K562 (cell line): Measurements from ENCODE around the gene BICC1. TPM values are rescaled to one million over a fixed set of nuclear protein-coding genes. Genes with fewer than 3 reads are reported as not detected.

Source experiments
- ATAC-seq: fragments of 200-7000 bp; cut with Tn5 transposase; 3 replicates; pipeline ENCODE4 v1.9.1; 2020; ENCODE audit warnings: moderate library complexity
- BruUV-seq: library from RNA; stranded (reverse); fragments of 400-500 nt; replicated peaks from 2 replicates; lab custom pipeline; 2021; lab: Mats Ljungman, UMichigan
- CTCF ChIA-PET: fragments of 300-600 bp; formaldehyde crosslinking; extraction: SDS; loops from one replicate; lab custom pipeline; 2021; ENCODE audit warnings: low intra/inter-chr PET ratio; lab: Yijun Ruan, JAX
- POLR2A ChIA-PET: fragments of 300-600, 350-650 bp; sonication (Branson Sonifier 250); formaldehyde crosslinking; extraction: SDS; loops from one replicate; lab custom pipeline; 2021; ENCODE audit warnings: antibody characterized with exemption, inconsistent platforms; lab: Yijun Ruan, JAX
- DNase-seq, 4 experiments: peaks; one replicate each; pipeline versions ENCODE4 v3.0.0 to v3.0.0-alpha.2; 2011 to 2018; ENCODE audit warnings: low spot score in 3 of 4, mixed read lengths in 3 of 4; ENCODE audit errors: extremely low read depth in 1 of 4
- FAIRE-seq: peaks from 2 replicates; lab custom pipeline; 2011; peaks lifted over from hg19 to GRCh38; lab: Jason Lieb, UNC
- H2AFZ ChIP-seq: 2 replicates; pipeline ENCODE4 v1.6.0; 2011; ENCODE audit warnings: low read depth, low read length, control low read depth, inconsistent platforms
- H3K27ac ChIP-seq: fragments of 200-600 bp; 3 replicates; pipeline ENCODE4 v1.8.0; 2011; ENCODE audit warnings: low read depth, mild to moderate bottlenecking, control low read depth, inconsistent platforms, low read length, moderate library complexity, mixed read lengths; ENCODE audit errors: extremely low read depth
- H3K27me3 ChIP-seq, 2 experiments: fragments of 300-600 bp in 1 of 2; 2 replicates in 1 of 2; 3 replicates in 1 of 2; pipeline versions ENCODE4 v1.6.0 to v1.8.0; 2011; ENCODE audit warnings: inconsistent platforms in 2 of 2, low read length in 2 of 2, mild to moderate bottlenecking in 1 of 2, mixed read lengths in 1 of 2, moderate library complexity in 1 of 2; ENCODE audit not compliant: control insufficient read depth in 2 of 2, insufficient read depth in 2 of 2
- H3K36me3 ChIP-seq: fragments of 300-600 bp; 3 replicates; pipeline ENCODE4 v1.8.0; 2011; ENCODE audit warnings: mild to moderate bottlenecking, low read length, inconsistent platforms; ENCODE audit not compliant: control insufficient read depth, insufficient read depth
- H3K4me1 ChIP-seq, 2 experiments: fragments of 200-600 bp in 1 of 2; replicated peaks in 1 of 2; 2 replicates in 1 of 2; 3 replicates in 1 of 2; pipeline versions ENCODE4 v1.5.1 to v1.8.0; 2011; ENCODE audit warnings: inconsistent platforms in 2 of 2, low read length in 2 of 2, mild to moderate bottlenecking in 1 of 2, mixed read lengths in 1 of 2, moderate library complexity in 1 of 2; ENCODE audit not compliant: control insufficient read depth in 2 of 2, insufficient read depth in 2 of 2
- H3K4me2 ChIP-seq: 2 replicates; pipeline ENCODE4 v1.6.1; 2011; ENCODE audit warnings: low read length, control low read depth, inconsistent platforms, mixed read lengths; ENCODE audit not compliant: insufficient read depth
- H3K4me3 ChIP-seq: fragments of 200-600 bp; sonication (generic), shearing (Covaris generic); 2 replicates; pipeline ENCODE4 v1.5.1; 2016; ENCODE audit warnings: control low read depth, inconsistent platforms
- H3K79me2 ChIP-seq: fragments of 200-600 bp; 3 replicates; pipeline ENCODE4 v1.8.0; 2011; ENCODE audit warnings: low read length, inconsistent platforms; ENCODE audit not compliant: control insufficient read depth, insufficient read depth
- H3K9ac ChIP-seq, 2 experiments: 2 replicates each; pipeline versions ENCODE4 v1.6.0 to v1.6.1; 2011; ENCODE audit warnings: low read depth in 2 of 2, low read length in 2 of 2, control low read depth in 1 of 2, inconsistent platforms in 1 of 2, mild to moderate bottlenecking in 1 of 2, mixed read lengths in 1 of 2; ENCODE audit not compliant: insufficient read depth in 1 of 2
- H3K9me1 ChIP-seq: one replicate; pipeline ENCODE4 v1.6.0; 2011; ENCODE audit warnings: inconsistent platforms, mild to moderate bottlenecking, low read length, moderate library complexity; ENCODE audit not compliant: control insufficient read depth, insufficient read depth
- H3K9me3 ChIP-seq: replicated peaks from 2 replicates; pipeline ENCODE4 v1.5.1; 2011; ENCODE audit warnings: low read depth, low read length, inconsistent platforms; ENCODE audit not compliant: control insufficient read depth, insufficient read depth
- H4K20me1 ChIP-seq: replicated peaks from 2 replicates; pipeline ENCODE4 v1.6.1; 2011; ENCODE audit warnings: low read length, inconsistent platforms, mixed read lengths; ENCODE audit not compliant: control insufficient read depth, insufficient read depth
- CHCHD3 ChIP-seq: fragments of 250-450 bp; sonication (Bioruptor Pico); IDR thresholded peaks from 2 replicates; pipeline ENCODE4 v2.1.2; 2022; ENCODE audit warnings: mild to moderate bottlenecking
- E2F4 ChIP-seq: sonication (generic); formaldehyde crosslinking; IDR thresholded peaks from 2 replicates; pipeline ENCODE4 v1.8.0; 2022; ENCODE audit warnings: mild to moderate bottlenecking, low read depth, missing genetic modification reagents
- E2F5 ChIP-seq: sonication (generic); formaldehyde crosslinking; IDR thresholded peaks from 2 replicates; pipeline ENCODE4 v1.8.0; 2022; ENCODE audit warnings: mild to moderate bottlenecking, missing genetic modification reagents
- GATA2 ChIP-seq: sonication (generic); formaldehyde crosslinking; IDR thresholded peaks from 2 replicates; pipeline ENCODE4 v1.4.0; 2020; ENCODE audit warnings: mild to moderate bottlenecking, missing genetic modification reagents
- HBP1 ChIP-seq: fragments of 450-650 bp; formaldehyde crosslinking; IDR thresholded peaks from 2 replicates; pipeline ENCODE4 v1.4.0; 2022; ENCODE audit warnings: missing genetic modification characterization
- HOXB6 ChIP-seq: fragments of 250-450 bp; sonication (Bioruptor Pico); IDR thresholded peaks from 2 replicates; pipeline ENCODE4 v1.5.1; 2022; ENCODE audit warnings: mild to moderate bottlenecking, borderline replicate concordance
- MCM7 ChIP-seq, 2 experiments: fragments of 450-650 bp; IDR thresholded peaks; 2 replicates each; pipeline ENCODE4 v1.6.1; 2016 to 2018
- PHF20 ChIP-seq: fragments of 450-650 bp; IDR thresholded peaks from 2 replicates; pipeline ENCODE4 v1.6.1; 2018; ENCODE audit not compliant: partially characterized antibody
- RBM25 ChIP-seq: fragments of 200-400 bp; formaldehyde crosslinking; IDR thresholded peaks from 2 replicates; pipeline ENCODE4 v1.6.1; 2018; ENCODE audit warnings: low read length, low read depth, moderate library complexity; ENCODE audit not compliant: severe bottlenecking
- RFX1 ChIP-seq: fragments of 450-650 bp; IDR thresholded peaks from 2 replicates; pipeline ENCODE4 v1.6.1; 2016; ENCODE audit warnings: mild to moderate bottlenecking, moderate library complexity
- SMARCA4 ChIP-seq: fragments of 450-650 bp; IDR thresholded peaks from 2 replicates; pipeline ENCODE4 v1.6.1; 2016
- ZNF140 ChIP-seq: fragments of 250-450 bp; sonication (Bioruptor Pico); IDR thresholded peaks from 2 replicates; pipeline ENCODE4 v1.8.0; 2021; ENCODE audit warnings: moderate library complexity, mild to moderate bottlenecking, inconsistent platforms
- ZNF696 ChIP-seq: fragments of 250-450 bp; sonication (Bioruptor Pico); conservative IDR thresholded peaks from 2 replicates; pipeline ENCODE4 v1.4.0; 2020; ENCODE audit warnings: mild to moderate bottlenecking, moderate library complexity
- WGBS: fragments of 100-300 bp; shearing (Covaris generic); methylation state at CpG from one replicate; pipeline ENCODE4 v1.1.6; 2016; ENCODE audit warnings: low coverage, mixed read lengths; ENCODE audit not compliant: insufficient coverage; ENCODE audit errors: missing lambda C conversion rate; 5-methylcytosine and 5-hydroxymethylcytosine counted together
- in situ Hi-C: fragments of 300-500 bp; cut with MboI; formaldehyde crosslinking; loops from 4 replicates; pipeline ENCODE4 v1.15.0; 2018; ENCODE audit warnings: inconsistent platforms, mixed read lengths
- intact Hi-C: fragments of 100-400 bp; cut with micrococcal nuclease; formaldehyde crosslinking; loops from 2 replicates; pipeline ENCODE4 v1.14.2; 2022
- polyA plus RNA-seq, 8 experiments: library from polyadenylated mRNA; depleted of rRNA in 4 of 8; stranded (reverse) in 5 of 8; unstranded in 3 of 8; fragments of >200 nt; fragmentation: Nextera tagmentation in 2 of 8; fragmentation: Illumina TruSeq in 1 of 8; extraction: Ambion mirVana in 2 of 8; extraction: Trizol in 1 of 8; gene quantifications; 2 replicates each; pipeline versions ENCODE4 v1.2.1 to v1.2.3, GENCODE V29; 2011 to 2014; ENCODE audit warnings: inconsistent platforms in 1 of 8, missing spikeins in 1 of 8
- total RNA-seq, 7 experiments: library from RNA; depleted of rRNA in 6 of 7; stranded (reverse); fragments of >200 nt in 6 of 7; fragmentation: Illumina TruSeq in 2 of 7; extraction: Trizol in 2 of 7; gene quantifications; 2 replicates each; pipeline versions ENCODE4 v1.2.1 to v1.2.3, GENCODE V29; 2011 to 2021; ENCODE audit warnings: low replicate concordance in 1 of 7
- TF ChIP-seq, protein P1 (sequence below): fragments of 250-450 bp; sonication (Bioruptor Pico); IDR thresholded peaks from 2 replicates; pipeline ENCODE4 v1.8.0; 2022; ENCODE audit warnings: inconsistent platforms
- TF ChIP-seq, protein P2 (sequence below): sonication (generic); formaldehyde crosslinking; IDR thresholded peaks from 2 replicates; pipeline ENCODE4 v1.8.1; 2022; ENCODE audit warnings: missing genetic modification reagents
- TF ChIP-seq, protein P3 (sequence below): IDR thresholded peaks from 2 replicates; pipeline ENCODE4 v1.6.1; 2011; ENCODE audit warnings: borderline replicate concordance, low read depth, mild to moderate bottlenecking, moderate library complexity, low read length; ENCODE audit not compliant: insufficient read depth, poor library complexity, severe bottlenecking

Gene BICC1
- total and polyA plus RNA-seq, 9 of the 15 experiments (the other 6 are each of a cell fraction or from before 2014, with no cell fraction given), result not detected

DNA sequence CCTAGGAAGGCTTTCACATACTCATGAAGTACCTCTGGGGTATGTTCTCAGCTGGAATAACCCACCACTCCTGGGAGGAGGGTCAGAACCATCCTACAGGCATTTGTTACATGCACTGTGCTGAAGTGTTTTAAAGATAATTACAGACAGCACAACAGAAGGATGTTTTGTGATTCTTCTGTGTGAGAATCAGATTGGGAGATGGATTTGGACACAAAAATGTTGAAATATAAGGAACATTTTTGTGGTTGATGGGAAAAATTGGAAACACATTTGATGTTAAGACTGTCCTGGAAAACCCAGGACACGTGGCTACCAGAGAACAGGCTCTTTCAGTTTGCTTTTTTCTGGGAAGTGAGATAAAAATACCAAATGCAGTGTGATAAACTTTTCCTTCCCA is 61.4 kb downstream of the BICC1 start:
- no peak for DNase-seq
- in situ Hi-C loops, result no loop called here
- Histone ChIP-seq H2AFZ (no peak overlapping the region), H3K9me1 (no peaks in the 10 kb centered on the region), H3K27ac (no peak overlapping the region), H3K4me3 (no peak overlapping the region), H3K27me3 (no peaks in the 10 kb centered on the region), H3K4me1 (no peaks in the 10 kb centered on the region), H4K20me1 (no peaks in the 10 kb centered on the region), H3K79me2 (no peaks in the 10 kb centered on the region), H3K4me2 (no peak overlapping the region), H3K9me3 (no peaks in the 10 kb centered on the region), H3K36me3 (no peaks in the 10 kb centered on the region), H3K9ac (no peak overlapping the region)
- intact Hi-C loops, result no loop called here
- POLR2A ChIA-PET, result no interaction called here
- CTCF ChIA-PET, result no interaction called here
- FAIRE-seq, result no peak
- BruUV-seq, result no TSS peak
- WGBS, result 0% methylated on average over 1 of the region's 1 CpG
- no peak for ATAC-seq
- TF ChIP-seq SMARCA4 (no peak), RBM25 (no peak), CHCHD3 (CRISPR knock-in tag) (no peak), GATA2 (CRISPR knock-in tag) (no peak), PHF20 (no peak), HBP1 (CRISPR knock-in tag) (no peak), E2F4 (CRISPR knock-in tag) (no peak), ZNF140 (CRISPR knock-in tag) (no peak), RFX1 (no peak), ZNF696 (CRISPR knock-in tag) (no peak), MCM7 (IDR thresholded peaks at IDR 0.05) (no peak), E2F5 (CRISPR knock-in tag) (no peak), HOXB6 (CRISPR knock-in tag) (no peak)
- TF ChIP-seq, protein P1, sequence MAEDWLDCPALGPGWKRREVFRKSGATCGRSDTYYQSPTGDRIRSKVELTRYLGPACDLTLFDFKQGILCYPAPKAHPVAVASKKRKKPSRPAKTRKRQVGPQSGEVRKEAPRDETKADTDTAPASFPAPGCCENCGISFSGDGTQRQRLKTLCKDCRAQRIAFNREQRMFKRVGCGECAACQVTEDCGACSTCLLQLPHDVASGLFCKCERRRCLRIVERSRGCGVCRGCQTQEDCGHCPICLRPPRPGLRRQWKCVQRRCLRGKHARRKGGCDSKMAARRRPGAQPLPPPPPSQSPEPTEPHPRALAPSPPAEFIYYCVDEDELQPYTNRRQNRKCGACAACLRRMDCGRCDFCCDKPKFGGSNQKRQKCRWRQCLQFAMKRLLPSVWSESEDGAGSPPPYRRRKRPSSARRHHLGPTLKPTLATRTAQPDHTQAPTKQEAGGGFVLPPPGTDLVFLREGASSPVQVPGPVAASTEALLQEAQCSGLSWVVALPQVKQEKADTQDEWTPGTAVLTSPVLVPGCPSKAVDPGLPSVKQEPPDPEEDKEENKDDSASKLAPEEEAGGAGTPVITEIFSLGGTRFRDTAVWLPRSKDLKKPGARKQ, result no peak
- TF ChIP-seq, protein P2, sequence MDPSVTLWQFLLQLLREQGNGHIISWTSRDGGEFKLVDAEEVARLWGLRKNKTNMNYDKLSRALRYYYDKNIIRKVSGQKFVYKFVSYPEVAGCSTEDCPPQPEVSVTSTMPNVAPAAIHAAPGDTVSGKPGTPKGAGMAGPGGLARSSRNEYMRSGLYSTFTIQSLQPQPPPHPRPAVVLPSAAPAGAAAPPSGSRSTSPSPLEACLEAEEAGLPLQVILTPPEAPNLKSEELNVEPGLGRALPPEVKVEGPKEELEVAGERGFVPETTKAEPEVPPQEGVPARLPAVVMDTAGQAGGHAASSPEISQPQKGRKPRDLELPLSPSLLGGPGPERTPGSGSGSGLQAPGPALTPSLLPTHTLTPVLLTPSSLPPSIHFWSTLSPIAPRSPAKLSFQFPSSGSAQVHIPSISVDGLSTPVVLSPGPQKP, result no peak
- TF ChIP-seq, protein P3, sequence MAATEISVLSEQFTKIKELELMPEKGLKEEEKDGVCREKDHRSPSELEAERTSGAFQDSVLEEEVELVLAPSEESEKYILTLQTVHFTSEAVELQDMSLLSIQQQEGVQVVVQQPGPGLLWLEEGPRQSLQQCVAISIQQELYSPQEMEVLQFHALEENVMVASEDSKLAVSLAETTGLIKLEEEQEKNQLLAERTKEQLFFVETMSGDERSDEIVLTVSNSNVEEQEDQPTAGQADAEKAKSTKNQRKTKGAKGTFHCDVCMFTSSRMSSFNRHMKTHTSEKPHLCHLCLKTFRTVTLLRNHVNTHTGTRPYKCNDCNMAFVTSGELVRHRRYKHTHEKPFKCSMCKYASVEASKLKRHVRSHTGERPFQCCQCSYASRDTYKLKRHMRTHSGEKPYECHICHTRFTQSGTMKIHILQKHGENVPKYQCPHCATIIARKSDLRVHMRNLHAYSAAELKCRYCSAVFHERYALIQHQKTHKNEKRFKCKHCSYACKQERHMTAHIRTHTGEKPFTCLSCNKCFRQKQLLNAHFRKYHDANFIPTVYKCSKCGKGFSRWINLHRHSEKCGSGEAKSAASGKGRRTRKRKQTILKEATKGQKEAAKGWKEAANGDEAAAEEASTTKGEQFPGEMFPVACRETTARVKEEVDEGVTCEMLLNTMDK, result no peak
